WERI-Rb-1 (cell line): ENCODE measurements around the gene DNAJC4.

Source experiments
- DNase-seq: peaks from one replicate; pipeline ENCODE4 v3.0.0-alpha.2; 2020
- H3K27ac ChIP-seq: fragments of 250-450 bp; sonication (Bioruptor Pico); 2 replicates; pipeline ENCODE4 v1.5.1; 2020; ENCODE audit warnings: mild to moderate bottlenecking, moderate library complexity
- H3K27me3 ChIP-seq: fragments of 250-450 bp; sonication (Bioruptor Pico); 2 replicates; pipeline ENCODE4 v1.5.1; 2021; ENCODE audit warnings: mild to moderate bottlenecking, low read depth, moderate library complexity; ENCODE audit not compliant: insufficient read depth, severe bottlenecking
- H3K36me3 ChIP-seq: fragments of 250-450 bp; sonication (Bioruptor Pico); 2 replicates; pipeline ENCODE4 v1.5.1; 2020; ENCODE audit warnings: mild to moderate bottlenecking, moderate library complexity
- H3K4me3 ChIP-seq: 2 replicates; pipeline ENCODE4 v1.5.1; 2011; ENCODE audit warnings: low read depth, mild to moderate bottlenecking, control low read depth, low read length
- H3K9me3 ChIP-seq: fragments of 250-450 bp; sonication (Bioruptor Pico); 2 replicates; pipeline ENCODE4 v1.5.1; 2021; ENCODE audit warnings: mild to moderate bottlenecking, moderate library complexity; ENCODE audit not compliant: severe bottlenecking
- TF ChIP-seq, protein P1 (sequence below): IDR thresholded peaks from 2 replicates; pipeline ENCODE4 v1.5.1; 2011; ENCODE audit warnings: low read depth, mild to moderate bottlenecking, control low read depth, inconsistent platforms, low read length

DNAJC4 gene

DNA sequence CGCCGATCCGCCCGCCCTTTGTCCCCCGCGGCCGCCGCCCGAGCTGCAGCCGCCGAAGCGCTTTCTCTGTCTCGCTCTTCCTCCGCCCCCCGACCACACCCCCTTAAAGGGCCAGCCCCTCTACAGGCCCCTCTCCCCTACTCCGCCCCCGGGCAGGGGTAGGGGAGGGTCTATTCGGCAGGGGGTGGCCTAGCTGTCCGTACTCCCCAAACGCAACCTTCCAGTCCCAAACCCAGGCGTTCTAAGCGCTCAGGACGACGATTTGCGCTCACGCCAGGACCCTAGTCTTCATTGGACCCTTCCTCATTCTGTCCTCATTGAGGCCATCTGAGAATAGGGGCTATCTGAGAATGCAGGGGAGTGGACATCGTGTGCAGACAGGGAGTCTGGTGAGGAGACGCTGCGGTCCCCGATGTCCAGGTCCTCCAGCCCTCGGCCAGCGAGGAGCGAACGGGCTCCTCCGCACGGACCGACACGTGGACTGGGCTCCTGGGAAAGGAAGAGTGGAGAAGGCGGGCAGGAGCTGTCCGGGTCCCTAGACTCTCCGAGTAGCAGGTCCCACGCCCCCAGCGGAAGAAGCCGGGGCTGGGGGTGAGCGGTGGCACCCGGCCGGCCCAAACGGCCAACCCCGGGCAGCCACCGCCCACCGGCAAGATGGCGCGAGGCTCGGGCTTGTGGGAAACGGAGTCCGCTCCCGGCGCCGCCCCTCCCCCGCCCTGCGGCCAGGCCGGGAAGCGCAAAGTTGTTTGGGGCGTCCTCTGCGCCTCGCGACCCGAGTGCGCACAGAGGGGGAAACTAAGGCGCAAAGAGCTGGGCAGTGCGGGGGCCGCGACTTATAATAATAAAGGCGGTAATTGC, 16.8 kb downstream of the DNAJC4 start, which contains the start of gene PPP1R14B:
TSS of gene PPP1R14B (minus strand) at position 73 of the 858 bp plus-strand sequence. CDS start 270 bp downstream, outside the sequence.
- H3K27me3 ChIP-seq, result no peaks in the 10 kb centered on the region
- peak; percentile 91 for DNase-seq
- peak within 1 kb of the TSS; percentile 89 for H3K27ac ChIP-seq
- no peaks in the 10 kb centered on the region for H3K9me3 ChIP-seq
- TF ChIP-seq, protein P1, sequence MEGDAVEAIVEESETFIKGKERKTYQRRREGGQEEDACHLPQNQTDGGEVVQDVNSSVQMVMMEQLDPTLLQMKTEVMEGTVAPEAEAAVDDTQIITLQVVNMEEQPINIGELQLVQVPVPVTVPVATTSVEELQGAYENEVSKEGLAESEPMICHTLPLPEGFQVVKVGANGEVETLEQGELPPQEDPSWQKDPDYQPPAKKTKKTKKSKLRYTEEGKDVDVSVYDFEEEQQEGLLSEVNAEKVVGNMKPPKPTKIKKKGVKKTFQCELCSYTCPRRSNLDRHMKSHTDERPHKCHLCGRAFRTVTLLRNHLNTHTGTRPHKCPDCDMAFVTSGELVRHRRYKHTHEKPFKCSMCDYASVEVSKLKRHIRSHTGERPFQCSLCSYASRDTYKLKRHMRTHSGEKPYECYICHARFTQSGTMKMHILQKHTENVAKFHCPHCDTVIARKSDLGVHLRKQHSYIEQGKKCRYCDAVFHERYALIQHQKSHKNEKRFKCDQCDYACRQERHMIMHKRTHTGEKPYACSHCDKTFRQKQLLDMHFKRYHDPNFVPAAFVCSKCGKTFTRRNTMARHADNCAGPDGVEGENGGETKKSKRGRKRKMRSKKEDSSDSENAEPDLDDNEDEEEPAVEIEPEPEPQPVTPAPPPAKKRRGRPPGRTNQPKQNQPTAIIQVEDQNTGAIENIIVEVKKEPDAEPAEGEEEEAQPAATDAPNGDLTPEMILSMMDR, result 0 out of 2 replicates have a peak, but pooled peaks have one; percentile 12
- H3K36me3 ChIP-seq, result peaks cover 29% of the 10 kb centered on the region
- peak within 1 kb of the TSS; percentile 84 for H3K4me3 ChIP-seq

DNA sequence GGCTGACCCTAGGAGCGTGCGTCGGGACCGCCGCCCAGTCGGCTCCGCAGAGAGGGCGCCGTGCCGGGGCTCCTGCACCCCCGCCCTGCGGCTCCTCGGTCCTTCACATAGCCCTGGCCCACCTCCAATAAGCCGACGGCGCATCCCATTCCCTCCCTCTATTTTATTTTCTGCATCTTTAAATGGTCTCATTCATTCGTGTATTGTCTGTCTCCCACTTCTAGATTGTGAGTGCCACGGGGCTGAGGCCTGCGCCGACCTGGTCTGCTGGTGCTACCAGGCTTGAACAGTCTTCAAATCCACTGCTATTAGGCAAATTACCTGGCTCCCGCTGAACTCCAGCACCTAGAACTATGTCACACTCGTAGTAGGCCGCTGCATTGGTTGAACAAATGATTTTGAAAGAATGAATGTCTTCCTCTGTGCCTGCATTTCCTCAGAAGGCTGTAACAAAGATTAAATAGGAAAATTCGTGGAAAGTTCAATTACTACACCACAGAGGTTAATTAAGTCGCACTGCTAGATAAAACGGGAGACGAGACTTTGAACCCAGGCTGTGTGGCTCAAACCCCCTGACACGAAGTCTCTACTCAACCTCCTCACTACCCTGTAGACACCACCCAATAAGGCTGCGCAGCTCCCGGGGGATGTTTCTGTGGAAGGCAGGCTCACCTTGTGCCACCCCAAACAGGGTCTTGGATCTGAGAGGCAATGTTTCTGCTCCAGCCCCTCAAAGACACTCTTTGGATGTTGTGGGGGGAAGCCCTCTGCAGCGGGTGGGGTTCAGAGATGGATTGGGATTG, 17.6 kb downstream of the DNAJC4 start:
- H3K4me3 ChIP-seq, result peak overlapping the region; percentile 84
- no peaks in the 10 kb centered on the region for H3K27me3 ChIP-seq
- peaks cover 28% of the 10 kb centered on the region for H3K36me3 ChIP-seq
- peak; percentile 39 for DNase-seq
- H3K27ac ChIP-seq, result peak overlapping the region; percentile 81
- no peaks in the 10 kb centered on the region for H3K9me3 ChIP-seq
- TF ChIP-seq, protein P1, result no peak

GRCh38 chr11:64248578-64248977, 18.2 kb downstream of the DNAJC4 start:
- Histone ChIP-seq H3K27me3 (no peaks in the 10 kb centered on the region), H3K36me3 (peaks cover 21% of the 10 kb centered on the region), H3K27ac (peak overlapping the region; percentile 81), H3K9me3 (no peaks in the 10 kb centered on the region), H3K4me3 (no peak overlapping the region)
- peak; percentile 54 for DNase-seq
- TF ChIP-seq, protein P1, result no peak

GRCh38 chr11:64249038-64249437, 18.7 kb downstream of the DNAJC4 start:
- TF ChIP-seq, protein P1, result no peak
- Histone ChIP-seq H3K27ac (peak overlapping the region; percentile 44), H3K36me3 (peaks cover 18% of the 10 kb centered on the region), H3K9me3 (no peaks in the 10 kb centered on the region), H3K4me3 (no peak overlapping the region), H3K27me3 (no peaks in the 10 kb centered on the region)
- no peak for DNase-seq

DNA sequence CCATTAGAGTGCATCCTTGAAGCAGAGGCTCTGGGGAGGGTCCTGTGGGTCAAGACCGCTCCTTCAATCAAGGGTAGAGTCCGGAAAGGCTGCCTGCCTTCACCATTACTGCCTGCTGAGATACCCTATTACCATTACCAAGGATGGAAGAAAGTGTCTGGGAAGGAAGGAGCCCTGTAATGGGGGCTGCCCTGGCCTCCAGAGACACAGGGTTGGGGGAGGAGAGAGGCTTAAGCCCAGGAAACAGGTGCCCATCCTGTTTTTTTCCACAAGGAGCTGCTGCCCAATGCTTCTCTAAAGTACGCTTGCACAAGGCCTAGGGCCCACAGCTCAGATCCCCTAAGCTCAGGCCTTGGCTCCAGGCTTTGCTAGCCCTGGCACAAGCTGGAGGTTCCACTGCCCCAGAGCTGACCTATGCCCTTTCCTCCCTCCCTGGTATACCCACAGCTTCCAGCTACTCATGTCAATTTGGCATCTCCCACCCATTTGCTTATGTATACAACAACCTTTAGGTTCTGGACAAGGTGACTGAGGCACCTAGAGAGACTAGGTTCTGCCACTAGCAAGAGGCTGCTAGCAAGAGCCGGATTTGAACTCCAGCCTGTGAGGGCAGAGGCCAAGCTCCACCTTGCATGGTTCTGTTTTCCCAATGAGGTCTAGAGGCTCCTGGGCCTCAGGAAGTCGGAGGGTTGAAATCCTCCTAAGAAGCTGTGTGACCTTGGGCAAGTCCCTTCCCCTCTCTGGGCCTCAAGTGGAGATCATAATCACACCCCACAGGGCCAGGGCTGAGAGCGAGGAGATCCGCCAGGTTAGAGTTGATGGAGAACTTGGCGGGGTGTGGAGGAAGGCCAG, 19.4 kb downstream of the DNAJC4 start:
- H3K4me3 ChIP-seq, result no peak overlapping the region
- TF ChIP-seq, protein P1, result no peak
- peak overlapping the region; percentile 44 for H3K27ac ChIP-seq
- peaks cover 13% of the 10 kb centered on the region for H3K36me3 ChIP-seq
- DNase-seq, result no peak
- H3K27me3 ChIP-seq, result no peaks in the 10 kb centered on the region
- no peaks in the 10 kb centered on the region for H3K9me3 ChIP-seq
